ENCODE measurements around the gene C14orf180.

GRCh38 chr14:104601786-104602185 is 22.2 kb downstream of the C14orf180 start:
- TF ChIP-seq, protein P1, sequence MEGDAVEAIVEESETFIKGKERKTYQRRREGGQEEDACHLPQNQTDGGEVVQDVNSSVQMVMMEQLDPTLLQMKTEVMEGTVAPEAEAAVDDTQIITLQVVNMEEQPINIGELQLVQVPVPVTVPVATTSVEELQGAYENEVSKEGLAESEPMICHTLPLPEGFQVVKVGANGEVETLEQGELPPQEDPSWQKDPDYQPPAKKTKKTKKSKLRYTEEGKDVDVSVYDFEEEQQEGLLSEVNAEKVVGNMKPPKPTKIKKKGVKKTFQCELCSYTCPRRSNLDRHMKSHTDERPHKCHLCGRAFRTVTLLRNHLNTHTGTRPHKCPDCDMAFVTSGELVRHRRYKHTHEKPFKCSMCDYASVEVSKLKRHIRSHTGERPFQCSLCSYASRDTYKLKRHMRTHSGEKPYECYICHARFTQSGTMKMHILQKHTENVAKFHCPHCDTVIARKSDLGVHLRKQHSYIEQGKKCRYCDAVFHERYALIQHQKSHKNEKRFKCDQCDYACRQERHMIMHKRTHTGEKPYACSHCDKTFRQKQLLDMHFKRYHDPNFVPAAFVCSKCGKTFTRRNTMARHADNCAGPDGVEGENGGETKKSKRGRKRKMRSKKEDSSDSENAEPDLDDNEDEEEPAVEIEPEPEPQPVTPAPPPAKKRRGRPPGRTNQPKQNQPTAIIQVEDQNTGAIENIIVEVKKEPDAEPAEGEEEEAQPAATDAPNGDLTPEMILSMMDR (conservative IDR thresholded peaks at IDR 0.05; ENCODE audit: low read depth, low read length) = no peak
- no peak for TF ChIP-seq EZH2 (IDR thresholded peaks at IDR 0.05; ENCODE audit: borderline replicate concordance, low read depth, low read length, poor library complexity, severe bottlenecking)

Data from A673 (cell line).